Gastrocnemius medialis (tissue), 4 donors: ENCODE data around the gene ARHGAP32. TPM values are rescaled to one million over a fixed set of nuclear protein-coding genes. Genes with fewer than 3 reads are reported as not detected.

ENCODE experiments used
- ATAC-seq, 2 donors: fragments of 150-250 bp; one replicate each; pipeline ENCODE4 v1.9.1; 2016
- DNase-seq, 2 donors: peaks; one replicate each; pipeline ENCODE4 v3.0.0-alpha.2; 2019
- H3K27ac ChIP-seq, 4 donors: fragments of 200-600 bp; sonication (generic); 1 replicate in 1 of 4; 2 replicates in 3 of 4; pipeline ENCODE4 v1.5.1; 2016 to 2018; ENCODE audit warnings: mild to moderate bottlenecking in 2 of 4, moderate library complexity in 1 of 4
- H3K27me3 ChIP-seq, 3 donors: fragments of 200-600 bp; sonication (generic) in 2 of 3; 1 replicate in 1 of 3; 2 replicates in 2 of 3; pipeline versions ENCODE4 v1.5.1 to v1.6.0; 2016 to 2019; ENCODE audit warnings: mild to moderate bottlenecking in 1 of 3, moderate library complexity in 1 of 3
- H3K36me3 ChIP-seq, 2 donors: fragments of 200-600 bp; sonication (generic) in 1 of 2; one replicate each; pipeline ENCODE4 v1.5.1; 2017 to 2018
- H3K4me1 ChIP-seq, 2 donors: fragments of 200-600 bp; sonication (generic) in 1 of 2; one replicate each; pipeline ENCODE4 v1.5.1; 2016 to 2017; ENCODE audit warnings: mild to moderate bottlenecking in 2 of 2
- H3K4me3 ChIP-seq, 4 donors: fragments of 200-600 bp; sonication (generic) in 3 of 4; 1 replicate in 1 of 4; 2 replicates in 3 of 4; pipeline ENCODE4 v1.5.1; 2016 to 2019; ENCODE audit warnings: mild to moderate bottlenecking in 2 of 4
- H3K9me3 ChIP-seq, 3 donors: fragments of 200-600 bp; sonication (generic) in 2 of 3; 1 replicate in 1 of 3; 2 replicates in 2 of 3; pipeline ENCODE4 v1.5.1; 2016 to 2019
- CTCF ChIP-seq, 5 experiments: fragments of 450-650 bp in 3 of 5; fragments of 200-600 bp in 2 of 5; sonication (generic) in 2 of 5; IDR thresholded peaks in 4 of 5; conservative IDR thresholded peaks in 1 of 5; 1 replicate in 4 of 5; 2 replicates in 1 of 5; pipeline ENCODE4 v1.5.1; 2016 to 2019; ENCODE audit warnings: antibody characterized with exemption in 5 of 5, mild to moderate bottlenecking in 3 of 5, moderate library complexity in 3 of 5
- POLR2A ChIP-seq, 2 donors: fragments of 450-650 bp; IDR thresholded peaks; one replicate each; pipeline ENCODE4 v1.6.1; 2017; ENCODE audit warnings: antibody characterized with exemption in 2 of 2, mild to moderate bottlenecking in 2 of 2, moderate library complexity in 2 of 2
- in situ Hi-C, 4 donors: fragments of 200-750 bp; cut with MboI; loops; one replicate each; pipeline versions ENCODE4 v1.15.0 to v1.8.0; 2017; ENCODE audit warnings: low sequenced_read_pairs in 4 of 4
- intact Hi-C: fragments of 100-400 bp; cut with DNase I; formaldehyde crosslinking; loops from one replicate; pipeline ENCODE4 v1.15.1; 2023; ENCODE audit warnings: low total_unique reads
- total RNA-seq, 4 donors: library from RNA; depleted of rRNA; stranded (reverse); fragments of >200 nt; gene quantifications; one replicate each; pipeline versions ENCODE4 v1.1.0 to v1.2.3, GENCODE V29; 2016

The ARHGAP32 gene
- total RNA-seq, 4 donors from 2014 or later, result 5.6 to 17.0 (median 7.8) TPM

DNA sequence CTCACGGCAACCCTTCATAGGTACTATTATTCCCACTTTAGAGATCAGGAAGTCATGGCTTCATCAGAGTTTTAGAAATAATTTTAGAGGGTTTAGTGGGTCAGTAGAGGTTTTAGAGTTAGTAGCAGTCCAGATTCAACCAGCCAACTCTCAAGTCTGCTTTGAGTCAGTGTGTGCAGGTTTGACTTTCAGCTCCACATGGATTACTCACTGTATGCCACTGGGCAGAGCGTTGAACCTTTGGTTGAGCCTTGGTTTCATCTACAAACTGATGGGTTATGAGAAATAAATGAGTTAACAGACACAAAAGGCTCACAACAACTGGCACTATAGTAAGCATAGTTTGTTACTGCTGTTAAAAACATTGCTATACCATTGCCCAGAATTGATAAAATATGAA, 230.5 kb downstream of the ARHGAP32 start:
- Histone ChIP-seq H3K4me1 (no peaks in the 10 kb centered on the region), H3K4me3 (no peak overlapping the region), H3K36me3 (no peaks in the 10 kb centered on the region), H3K27me3 (no peaks in the 10 kb centered on the region), H3K27ac (no peak overlapping the region), H3K9me3 (no peaks in the 10 kb centered on the region)
- ATAC-seq (no peak), DNase-seq (no peak)
- intact Hi-C loops (no loop called here), in situ Hi-C loops (loop anchor here in 1 of 4 donors (25.0 kb wide), 1 partner anchor 799 kb away; no protein-coding TSS in a partner anchor)
- TF ChIP-seq POLR2A (IDR thresholded peaks at IDR 0.05) (no peak), CTCF (IDR thresholded peaks at IDR 0.05 in 4 of 5, conservative IDR thresholded peaks at IDR 0.05 in 1 of 5) (no peak)

DNA sequence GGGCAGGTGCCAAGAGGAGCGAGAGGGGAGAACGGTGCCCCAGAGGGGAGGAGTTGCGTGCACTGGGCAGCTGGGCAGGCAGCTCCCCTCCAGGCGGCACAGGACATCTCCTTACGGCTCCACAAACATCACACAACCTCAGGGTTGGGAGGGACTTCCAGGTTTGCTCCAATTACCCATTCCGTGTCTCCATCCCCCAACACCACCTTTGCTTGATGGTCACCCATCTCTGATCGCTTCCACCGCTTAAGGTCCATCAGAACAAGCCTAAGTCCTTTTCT, 235.0 kb downstream of the ARHGAP32 start:
- no peaks in the 10 kb centered on the region for H3K9me3 ChIP-seq
- H3K4me1 ChIP-seq, result no peaks in the 10 kb centered on the region
- in situ Hi-C loops (loop anchor here in 2 of 4 donors (5.0 to 25.0 kb wide), 2 partner anchors 70 to 795 kb away; no protein-coding TSS in a partner anchor), intact Hi-C loops (no loop called here)
- H3K27me3 ChIP-seq, result no peaks in the 10 kb centered on the region
- no peak for ATAC-seq
- no peaks in the 10 kb centered on the region for H3K36me3 ChIP-seq
- no peak overlapping the region for H3K4me3 ChIP-seq
- H3K27ac ChIP-seq, result no peak overlapping the region
- no peak for DNase-seq
- TF ChIP-seq POLR2A (IDR thresholded peaks at IDR 0.05) (no peak), CTCF (IDR thresholded peaks at IDR 0.05 in 4 of 5, conservative IDR thresholded peaks at IDR 0.05 in 1 of 5) (no peak)

DNA sequence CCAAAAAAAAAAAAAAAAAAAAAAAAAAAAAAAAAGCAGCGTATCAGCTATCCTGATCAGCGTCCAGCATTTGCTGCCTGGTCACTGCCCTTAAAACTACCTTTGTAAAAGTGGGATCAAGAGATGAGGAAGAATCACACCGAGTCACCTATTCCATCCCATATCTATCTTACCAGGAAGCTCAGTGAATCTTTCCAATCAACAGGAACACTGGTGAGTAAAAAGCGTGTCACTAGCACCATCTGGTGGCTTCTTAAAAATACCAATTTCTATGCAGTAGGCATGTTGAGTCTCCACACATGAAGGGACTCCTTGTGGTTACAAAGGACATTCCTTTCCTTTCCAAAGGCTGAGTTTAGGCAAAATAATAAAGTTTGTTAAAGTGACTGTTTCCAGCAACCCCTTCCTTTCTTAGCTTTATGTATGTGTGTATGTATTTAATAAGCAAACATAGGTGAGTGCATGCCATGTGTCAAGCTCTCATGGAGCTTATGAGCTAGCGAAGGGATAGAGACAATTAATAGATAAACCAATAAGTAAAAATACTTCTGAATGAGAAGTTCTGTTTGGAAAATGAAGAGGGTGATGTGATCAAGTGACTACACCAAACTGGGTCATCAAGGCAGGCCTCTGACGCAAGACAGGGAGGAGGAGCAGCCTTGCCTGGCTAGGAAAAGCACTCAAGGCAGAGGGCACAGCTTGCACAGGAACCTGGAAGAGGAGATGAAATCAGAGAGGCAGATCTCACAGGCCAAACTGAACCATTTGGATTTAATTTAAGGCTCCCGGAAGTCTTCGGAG, 235.5 kb downstream of the ARHGAP32 start:
- no peaks in the 10 kb centered on the region for H3K27me3 ChIP-seq
- H3K27ac ChIP-seq, result no peak overlapping the region
- ATAC-seq (peak; percentile 45 to 49), DNase-seq (no peak)
- no peaks in the 10 kb centered on the region for H3K9me3 ChIP-seq
- no peaks in the 10 kb centered on the region for H3K36me3 ChIP-seq
- in situ Hi-C loops (loop anchor here in 2 of 4 donors (5.0 to 25.0 kb wide), 2 partner anchors 69 to 794 kb away; no protein-coding TSS in a partner anchor), intact Hi-C loops (loop anchor here (1.0 kb wide), 1 partner anchor 72 kb away; no protein-coding TSS in a partner anchor)
- H3K4me3 ChIP-seq, result no peak overlapping the region
- H3K4me1 ChIP-seq, result no peaks in the 10 kb centered on the region
- TF ChIP-seq CTCF (IDR thresholded peaks at IDR 0.05 in 4 of 5, conservative IDR thresholded peaks at IDR 0.05 in 1 of 5) (peak; percentile 44 to 65 (median 62)), POLR2A (IDR thresholded peaks at IDR 0.05) (no peak)

- Histone ChIP-seq H3K36me3 (no peaks in the 10 kb centered on the region), H3K4me1 (no peaks in the 10 kb centered on the region), H3K4me3 (no peak overlapping the region), H3K27ac (no peak overlapping the region), H3K9me3 (no peaks in the 10 kb centered on the region), H3K27me3 (no peaks in the 10 kb centered on the region)
- in situ Hi-C loops, result loop anchor here in 2 of 4 donors (5.0 to 25.0 kb wide), 2 partner anchors 68 to 793 kb away; no protein-coding TSS in a partner anchor
- intact Hi-C loops, result loop anchor here (1.0 kb wide), 1 partner anchor 71 kb away; no protein-coding TSS in a partner anchor
- ATAC-seq (no peak), DNase-seq (no peak)
- TF ChIP-seq POLR2A (IDR thresholded peaks at IDR 0.05) (no peak), CTCF (IDR thresholded peaks at IDR 0.05 in 4 of 5, conservative IDR thresholded peaks at IDR 0.05 in 1 of 5) (no peak)
Observed at GRCh38 chr11:128955636-128956035, 236.5 kb downstream of the ARHGAP32 start.
